ENCODE data around the gene ACSBG1.

The ACSBG1 gene

DNA sequence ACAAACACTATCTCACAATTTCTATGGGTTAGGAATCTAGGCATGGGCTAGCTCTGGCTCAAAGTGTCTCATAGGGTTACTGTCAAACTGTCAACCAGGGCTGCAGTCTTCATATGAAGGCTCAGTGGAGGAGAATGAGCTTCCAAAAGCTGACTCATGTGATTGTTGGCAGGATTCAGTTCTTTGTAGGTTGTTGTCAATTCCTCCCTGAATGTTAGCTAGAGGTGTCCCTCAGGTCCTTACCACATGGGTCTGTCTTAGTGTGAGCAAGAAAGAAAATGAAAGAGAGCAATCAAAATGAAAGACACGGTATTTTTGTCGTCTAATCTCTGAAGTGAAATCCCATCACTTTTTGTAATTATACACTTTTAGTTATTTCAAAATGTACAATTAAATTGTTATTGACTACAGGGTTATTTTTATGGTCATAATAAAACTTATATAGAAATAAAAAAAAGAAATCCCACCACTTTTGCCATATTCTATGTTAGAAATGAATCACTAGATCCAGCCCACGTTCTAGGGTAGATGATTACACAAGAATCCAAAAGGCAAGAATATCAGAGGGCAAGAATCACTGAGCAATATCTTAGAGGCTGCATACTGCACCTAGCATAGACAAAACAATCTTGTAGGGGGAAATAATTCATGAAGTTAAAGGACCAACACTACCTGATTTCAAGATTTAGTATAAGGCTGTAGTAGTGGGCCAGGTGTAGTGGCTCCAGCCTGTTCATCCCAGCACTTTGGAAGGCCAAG is 8.4 kb downstream of the ACSBG1 start:
- Histone ChIP-seq H3K9ac (ENCODE audit: low read depth in 1 of 2, low read length in 2 of 2) (no peak overlapping the region), H3K4me1 (ENCODE audit: control insufficient read depth in 1 of 2, insufficient read depth in 2 of 2, low read length in 2 of 2) (no peaks in the 10 kb centered on the region), H3K9me3 (ENCODE audit: control insufficient read depth in 1 of 2, low read length in 2 of 2) (peaks cover 0 to 4% of the 10 kb centered on the region in 2 donors), H3K36me3 (ENCODE audit: control insufficient read depth in 1 of 2, insufficient read depth in 2 of 2, low read length in 2 of 2) (no peaks in the 10 kb centered on the region), H3K27me3 (ENCODE audit: control insufficient read depth in 1 of 2, insufficient read depth in 2 of 2, low read length in 2 of 2) (no peaks in the 10 kb centered on the region), H3K27ac (ENCODE audit: low read depth, low read length) (no peak overlapping the region), H3K4me3 (ENCODE audit: low read depth in 1 of 2, low read length in 2 of 2) (no peak overlapping the region)

DNA sequence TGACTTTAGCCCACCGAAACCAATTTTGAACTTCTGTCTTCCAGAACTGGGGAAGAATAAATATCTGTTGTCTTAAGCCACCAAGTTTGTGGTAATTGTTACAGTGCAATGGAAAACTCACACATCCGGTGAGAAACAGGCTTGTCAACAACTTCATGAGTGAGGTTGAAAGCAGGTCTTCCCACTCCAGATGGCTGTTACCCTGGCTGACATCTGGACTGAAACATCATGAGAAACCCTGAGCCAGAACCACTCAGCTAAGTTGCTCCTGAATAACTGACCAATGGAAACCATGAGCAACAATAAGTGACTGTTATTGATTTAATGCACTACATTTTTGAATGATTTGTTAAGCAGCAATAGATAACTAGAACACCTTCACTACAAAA is 10.3 kb downstream of the ACSBG1 start:
- Histone ChIP-seq H3K9ac (ENCODE audit: low read depth in 1 of 2, low read length in 2 of 2) (no peak overlapping the region), H3K9me3 (ENCODE audit: control insufficient read depth in 1 of 2, low read length in 2 of 2) (peaks cover 0 to 4% of the 10 kb centered on the region in 2 donors), H3K4me1 (ENCODE audit: control insufficient read depth in 1 of 2, insufficient read depth in 2 of 2, low read length in 2 of 2) (no peaks in the 10 kb centered on the region), H3K36me3 (ENCODE audit: control insufficient read depth in 1 of 2, insufficient read depth in 2 of 2, low read length in 2 of 2) (no peaks in the 10 kb centered on the region), H3K27me3 (ENCODE audit: control insufficient read depth in 1 of 2, insufficient read depth in 2 of 2, low read length in 2 of 2) (no peaks in the 10 kb centered on the region), H3K4me3 (ENCODE audit: low read depth in 1 of 2, low read length in 2 of 2) (no peak overlapping the region), H3K27ac (ENCODE audit: low read depth, low read length) (no peak overlapping the region)

DNA sequence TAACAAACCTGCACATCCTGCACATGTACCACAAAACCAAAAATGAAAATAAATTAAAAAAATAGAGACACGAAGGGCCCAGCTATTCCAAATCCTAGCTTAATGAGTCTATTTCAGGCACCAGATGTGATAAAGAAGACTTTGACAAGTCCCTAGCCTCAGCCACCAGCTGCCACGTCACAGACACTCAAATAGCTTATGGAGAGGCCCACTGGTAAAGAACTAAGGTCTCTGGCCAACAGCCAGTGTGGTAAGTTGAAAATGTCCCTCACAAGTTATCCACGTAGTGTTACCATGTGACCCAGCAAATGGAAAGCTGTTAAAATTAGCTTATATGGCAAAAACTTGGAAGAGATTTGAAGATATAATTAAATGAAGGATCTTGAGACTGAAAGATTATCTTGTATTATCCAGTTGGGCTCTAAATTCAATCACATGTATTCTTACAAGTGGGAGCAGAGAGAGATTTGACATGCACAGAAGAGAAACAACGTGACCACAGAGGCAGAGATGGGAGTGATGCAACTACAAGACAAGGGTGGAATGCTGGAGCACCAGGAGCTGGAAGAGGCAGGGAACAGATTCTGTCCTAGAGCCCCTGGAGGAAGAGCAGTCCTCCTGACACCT is 10.9 kb downstream of the ACSBG1 start:
- peaks cover 0 to 1% of the 10 kb centered on the region in 2 donors for H3K4me1 ChIP-seq (ENCODE audit: control insufficient read depth in 1 of 2, insufficient read depth in 2 of 2, low read length in 2 of 2)
- no peaks in the 10 kb centered on the region for H3K27me3 ChIP-seq (ENCODE audit: control insufficient read depth in 1 of 2, insufficient read depth in 2 of 2, low read length in 2 of 2)
- H3K9ac ChIP-seq (ENCODE audit: low read depth in 1 of 2, low read length in 2 of 2) = no peak overlapping the region
- H3K36me3 ChIP-seq (ENCODE audit: control insufficient read depth in 1 of 2, insufficient read depth in 2 of 2, low read length in 2 of 2) = no peaks in the 10 kb centered on the region
- no peak overlapping the region for H3K4me3 ChIP-seq (ENCODE audit: low read depth in 1 of 2, low read length in 2 of 2)
- no peak overlapping the region for H3K27ac ChIP-seq (ENCODE audit: low read depth, low read length)
- H3K9me3 ChIP-seq (ENCODE audit: control insufficient read depth in 1 of 2, low read length in 2 of 2) = peaks cover 0 to 4% of the 10 kb centered on the region in 2 donors

DNA sequence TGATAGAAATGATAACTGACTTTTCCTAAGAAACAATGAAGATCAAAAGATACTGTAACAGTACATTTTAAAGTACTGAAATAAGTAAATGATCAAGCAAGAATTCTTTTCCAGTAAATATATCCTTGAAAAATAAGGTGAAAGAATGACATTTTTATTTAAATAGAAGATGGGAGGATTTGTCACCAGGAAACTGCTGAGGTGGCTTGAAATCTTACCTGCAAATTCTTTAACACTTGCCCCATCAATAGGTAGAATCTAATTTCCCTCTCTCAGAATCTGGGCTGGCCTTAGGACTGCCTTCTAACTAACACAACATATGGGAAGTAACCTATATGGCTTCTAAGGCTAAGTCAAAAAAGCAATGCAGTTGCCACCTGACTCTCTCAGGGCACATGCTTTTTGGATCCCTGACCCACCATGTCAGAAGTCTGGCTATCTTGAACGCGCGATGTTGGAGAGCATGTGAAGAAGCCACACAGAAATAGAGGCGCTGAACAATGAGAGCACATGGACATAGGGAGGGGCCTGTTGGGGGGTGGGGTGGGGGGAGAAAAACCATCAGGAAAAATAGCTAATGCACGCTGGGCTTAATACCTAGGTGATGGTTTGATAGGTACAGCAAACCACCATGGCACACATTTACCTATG is 11.5 kb downstream of the ACSBG1 start:
- Histone ChIP-seq H3K9me3 (ENCODE audit: control insufficient read depth in 1 of 2, low read length in 2 of 2) (peaks cover 0 to 4% of the 10 kb centered on the region in 2 donors), H3K4me1 (ENCODE audit: control insufficient read depth in 1 of 2, insufficient read depth in 2 of 2, low read length in 2 of 2) (peaks cover 0 to 7% of the 10 kb centered on the region in 2 donors), H3K9ac (ENCODE audit: low read depth in 1 of 2, low read length in 2 of 2) (no peak overlapping the region), H3K27ac (ENCODE audit: low read depth, low read length) (no peak overlapping the region), H3K27me3 (ENCODE audit: control insufficient read depth in 1 of 2, insufficient read depth in 2 of 2, low read length in 2 of 2) (no peaks in the 10 kb centered on the region), H3K36me3 (ENCODE audit: control insufficient read depth in 1 of 2, insufficient read depth in 2 of 2, low read length in 2 of 2) (no peaks in the 10 kb centered on the region), H3K4me3 (ENCODE audit: low read depth in 1 of 2, low read length in 2 of 2) (no peak overlapping the region)

DNA sequence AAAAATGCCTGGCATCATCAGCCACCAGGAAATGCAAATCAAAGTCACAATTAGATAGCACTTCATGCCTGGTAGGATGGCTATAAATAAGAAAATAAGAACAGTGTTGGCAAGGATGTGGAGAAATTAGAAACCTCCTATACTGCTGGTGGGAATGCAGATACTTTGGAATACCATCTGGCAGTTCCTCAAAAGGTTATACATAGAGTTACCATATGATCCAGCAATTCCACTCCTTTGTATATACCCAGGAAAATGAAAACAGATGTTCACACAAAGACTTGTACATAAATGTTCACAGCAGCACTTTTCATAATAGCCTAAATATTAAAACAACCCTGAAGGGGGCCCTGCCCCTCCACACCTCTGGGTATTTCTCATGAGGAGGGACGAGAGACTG is 13.7 kb downstream of the ACSBG1 start:
- Histone ChIP-seq H3K4me1 (ENCODE audit: control insufficient read depth in 1 of 2, insufficient read depth in 2 of 2, low read length in 2 of 2) (peaks cover 15 to 24% of the 10 kb centered on the region in 2 donors), H3K9me3 (ENCODE audit: control insufficient read depth in 1 of 2, low read length in 2 of 2) (peaks cover 0 to 2% of the 10 kb centered on the region in 2 donors), H3K4me3 (ENCODE audit: low read depth in 1 of 2, low read length in 2 of 2) (no peak overlapping the region), H3K36me3 (ENCODE audit: control insufficient read depth in 1 of 2, insufficient read depth in 2 of 2, low read length in 2 of 2) (no peaks in the 10 kb centered on the region), H3K9ac (ENCODE audit: low read depth in 1 of 2, low read length in 2 of 2) (no peak overlapping the region), H3K27ac (ENCODE audit: low read depth, low read length) (no peak overlapping the region), H3K27me3 (ENCODE audit: control insufficient read depth in 1 of 2, insufficient read depth in 2 of 2, low read length in 2 of 2) (no peaks in the 10 kb centered on the region)

DNA sequence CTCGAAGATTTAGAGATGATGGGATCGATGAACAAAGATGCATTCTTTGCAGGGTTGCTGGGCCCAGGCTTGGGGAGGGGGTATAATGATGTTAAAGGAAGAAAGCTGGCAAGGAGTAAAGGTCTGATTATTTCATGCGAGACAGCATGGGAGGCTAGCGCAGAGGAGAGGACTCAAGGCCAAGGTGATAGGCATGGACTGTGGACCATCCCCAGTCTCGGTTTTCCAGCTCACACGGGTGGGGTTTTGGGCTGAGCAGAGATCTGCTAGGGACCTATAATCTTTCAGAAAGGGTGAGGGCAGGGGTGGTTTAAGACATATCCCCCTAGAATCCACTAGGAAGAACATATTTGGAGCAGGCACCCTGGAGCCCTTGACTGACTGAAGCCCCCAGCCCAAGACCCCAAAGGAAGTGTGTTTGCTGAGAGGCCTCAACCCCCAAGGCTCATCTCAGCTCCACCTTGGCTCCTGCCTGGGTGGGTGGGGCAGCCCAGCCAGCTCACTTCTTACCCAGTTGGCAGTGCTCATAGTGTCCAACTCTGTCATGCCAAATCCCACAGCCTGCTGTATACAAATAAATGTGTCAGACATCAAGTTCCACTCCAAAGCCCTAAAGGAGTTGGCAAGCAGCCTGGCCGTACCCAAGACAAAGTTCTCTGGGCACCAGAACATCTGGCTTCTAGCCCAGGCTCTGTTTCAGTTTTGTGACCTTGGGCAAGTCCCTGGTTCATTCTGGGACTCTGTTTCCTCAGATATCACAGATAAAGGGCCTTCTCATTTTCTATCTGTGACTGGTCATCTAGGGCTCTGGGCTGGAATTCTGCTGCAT is 17.9 kb downstream of the ACSBG1 start:
- Histone ChIP-seq H3K36me3 (ENCODE audit: control insufficient read depth in 1 of 2, insufficient read depth in 2 of 2, low read length in 2 of 2) (no peaks in the 10 kb centered on the region), H3K4me1 (ENCODE audit: control insufficient read depth in 1 of 2, insufficient read depth in 2 of 2, low read length in 2 of 2) (peaks cover 36 to 46% of the 10 kb centered on the region in 2 donors), H3K27ac (ENCODE audit: low read depth, low read length) (peak overlapping the region; percentile 66), H3K9ac (ENCODE audit: low read depth in 1 of 2, low read length in 2 of 2) (peak overlapping the region; percentile 2 to 51), H3K9me3 (ENCODE audit: control insufficient read depth in 1 of 2, low read length in 2 of 2) (no peaks in the 10 kb centered on the region), H3K4me3 (ENCODE audit: low read depth in 1 of 2, low read length in 2 of 2) (no peak overlapping the region), H3K27me3 (ENCODE audit: control insufficient read depth in 1 of 2, insufficient read depth in 2 of 2, low read length in 2 of 2) (no peaks in the 10 kb centered on the region)

DNA sequence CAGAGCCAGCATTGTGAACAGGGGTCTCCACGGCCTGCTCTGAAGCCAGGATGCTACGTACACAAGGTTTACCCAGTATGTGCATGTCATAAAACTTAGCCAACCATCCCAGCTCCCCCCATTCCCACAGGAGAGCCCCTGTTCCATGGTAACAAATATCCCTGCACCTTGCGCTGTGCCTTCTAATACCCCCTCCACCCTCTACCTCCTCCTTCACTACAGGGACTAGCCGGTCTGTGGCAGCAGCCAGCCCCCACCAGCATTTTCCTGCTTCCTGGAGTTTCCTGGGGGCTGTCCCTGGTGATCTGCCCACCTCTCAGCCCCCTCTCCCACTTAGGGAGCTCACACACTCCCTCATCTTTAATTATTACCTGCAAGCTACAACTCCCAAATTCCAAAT is 20.4 kb downstream of the ACSBG1 start:
- no peaks in the 10 kb centered on the region for H3K36me3 ChIP-seq (ENCODE audit: control insufficient read depth in 1 of 2, insufficient read depth in 2 of 2, low read length in 2 of 2)
- no peak overlapping the region for H3K27ac ChIP-seq (ENCODE audit: low read depth, low read length)
- no peak overlapping the region for H3K9ac ChIP-seq (ENCODE audit: low read depth in 1 of 2, low read length in 2 of 2)
- H3K9me3 ChIP-seq (ENCODE audit: control insufficient read depth in 1 of 2, low read length in 2 of 2) = no peaks in the 10 kb centered on the region
- no peak overlapping the region for H3K4me3 ChIP-seq (ENCODE audit: low read depth in 1 of 2, low read length in 2 of 2)
- peaks cover 57 to 71% of the 10 kb centered on the region in 2 donors for H3K4me1 ChIP-seq (ENCODE audit: control insufficient read depth in 1 of 2, insufficient read depth in 2 of 2, low read length in 2 of 2)
- no peaks in the 10 kb centered on the region for H3K27me3 ChIP-seq (ENCODE audit: control insufficient read depth in 1 of 2, insufficient read depth in 2 of 2, low read length in 2 of 2)

DNA sequence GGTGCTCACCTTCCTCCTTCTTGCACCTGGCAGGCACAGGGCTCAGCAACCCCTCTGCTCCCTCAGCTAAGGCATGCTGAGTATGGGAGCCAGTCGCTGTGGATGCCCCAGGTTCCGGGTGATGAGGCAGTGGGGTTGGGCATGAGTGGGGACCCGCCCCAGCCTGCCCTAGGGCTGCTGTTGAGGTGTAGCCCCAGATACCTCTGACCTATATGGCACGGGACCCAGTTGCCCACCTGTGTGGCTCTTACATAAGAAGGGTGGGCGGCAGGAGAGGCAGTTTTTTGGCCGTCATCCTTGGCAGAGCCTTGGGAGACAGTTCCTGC is 21.0 kb downstream of the ACSBG1 start:
- Histone ChIP-seq H3K27ac (ENCODE audit: low read depth, low read length) (no peak overlapping the region), H3K9ac (ENCODE audit: low read depth in 1 of 2, low read length in 2 of 2) (no peak overlapping the region), H3K4me3 (ENCODE audit: low read depth in 1 of 2, low read length in 2 of 2) (no peak overlapping the region), H3K4me1 (ENCODE audit: control insufficient read depth in 1 of 2, insufficient read depth in 2 of 2, low read length in 2 of 2) (peaks cover 57 to 70% of the 10 kb centered on the region in 2 donors), H3K9me3 (ENCODE audit: control insufficient read depth in 1 of 2, low read length in 2 of 2) (no peaks in the 10 kb centered on the region), H3K36me3 (ENCODE audit: control insufficient read depth in 1 of 2, insufficient read depth in 2 of 2, low read length in 2 of 2) (no peaks in the 10 kb centered on the region), H3K27me3 (ENCODE audit: control insufficient read depth in 1 of 2, insufficient read depth in 2 of 2, low read length in 2 of 2) (no peaks in the 10 kb centered on the region)

DNA sequence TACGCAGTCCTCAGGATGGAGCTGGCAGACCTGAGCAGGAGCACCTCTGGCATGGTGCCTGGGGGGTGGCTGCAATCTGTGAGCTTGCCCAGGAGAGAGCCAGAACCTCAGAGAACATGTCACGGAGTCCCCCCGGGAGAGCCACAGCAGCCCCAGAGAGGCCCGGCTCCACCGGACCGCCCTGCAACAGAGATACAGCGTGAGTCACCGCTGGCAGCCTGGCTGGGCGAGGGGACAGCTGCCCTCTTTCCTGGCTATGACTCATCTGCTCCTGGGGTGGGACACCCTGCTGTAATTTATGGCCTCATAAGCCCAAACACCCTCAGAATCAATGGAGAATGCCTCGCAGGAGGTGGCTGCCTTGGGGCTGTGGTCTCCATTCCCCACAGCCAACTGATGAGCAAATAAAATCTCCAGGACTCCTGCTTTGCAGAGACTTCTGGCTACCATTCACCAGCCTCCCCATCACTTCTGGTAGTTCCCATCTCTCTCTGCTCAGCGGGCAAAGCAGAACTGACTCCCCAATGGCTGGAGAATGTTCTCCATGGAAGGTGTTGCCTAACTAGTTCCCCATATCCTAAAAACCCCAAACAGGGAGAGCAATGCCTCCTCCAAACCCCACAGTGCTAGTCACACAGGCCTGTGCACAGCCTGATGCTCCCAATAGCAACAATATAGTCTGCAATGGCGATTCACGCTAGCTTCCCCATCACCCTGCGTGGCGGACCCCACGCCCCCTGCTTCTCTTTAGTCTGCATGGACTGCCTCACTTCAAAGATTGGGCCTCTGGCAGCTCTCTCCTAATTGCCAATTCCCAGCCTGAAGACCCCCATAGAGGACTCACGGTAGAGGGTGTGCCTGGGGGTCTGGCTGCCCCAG is 21.6 kb downstream of the ACSBG1 start:
- H3K9me3 ChIP-seq (ENCODE audit: control insufficient read depth in 1 of 2, low read length in 2 of 2) = no peaks in the 10 kb centered on the region
- H3K27ac ChIP-seq (ENCODE audit: low read depth, low read length) = no peak overlapping the region
- peaks cover 57 to 64% of the 10 kb centered on the region in 2 donors for H3K4me1 ChIP-seq (ENCODE audit: control insufficient read depth in 1 of 2, insufficient read depth in 2 of 2, low read length in 2 of 2)
- no peak overlapping the region for H3K4me3 ChIP-seq (ENCODE audit: low read depth in 1 of 2, low read length in 2 of 2)
- no peaks in the 10 kb centered on the region for H3K36me3 ChIP-seq (ENCODE audit: control insufficient read depth in 1 of 2, insufficient read depth in 2 of 2, low read length in 2 of 2)
- no peaks in the 10 kb centered on the region for H3K27me3 ChIP-seq (ENCODE audit: control insufficient read depth in 1 of 2, insufficient read depth in 2 of 2, low read length in 2 of 2)
- H3K9ac ChIP-seq (ENCODE audit: low read depth in 1 of 2, low read length in 2 of 2) = peak overlapping the region in 1 of 2 donors; percentile 32
